IPS-20b (cell line): ENCODE data around the gene CEL.

Experiments used
- H3K27ac ChIP-seq: one replicate; pipeline ENCODE4 v1.5.1; 2013; ENCODE audit warnings: low read length
- H3K27me3 ChIP-seq: 2 replicates; pipeline ENCODE4 v1.6.1; 2013; ENCODE audit warnings: mild to moderate bottlenecking, low read length, inconsistent platforms; ENCODE audit not compliant: insufficient read depth
- H3K36me3 ChIP-seq: 2 replicates; pipeline ENCODE4 v1.6.1; 2013; ENCODE audit warnings: low read depth, mild to moderate bottlenecking, inconsistent platforms, low read length, moderate library complexity; ENCODE audit not compliant: insufficient read depth
- H3K4me1 ChIP-seq: 2 replicates; pipeline ENCODE4 v1.6.1; 2013; ENCODE audit warnings: mild to moderate bottlenecking, control low read depth, inconsistent platforms, low read length, moderate library complexity; ENCODE audit not compliant: insufficient read depth
- H3K4me3 ChIP-seq: 2 replicates; pipeline ENCODE4 v1.5.1; 2013; ENCODE audit warnings: mild to moderate bottlenecking, low read length, inconsistent platforms
- H3K9ac ChIP-seq: 2 replicates; pipeline ENCODE4 v1.6.1; 2013; ENCODE audit warnings: low read depth, mild to moderate bottlenecking, inconsistent platforms, low read length, moderate library complexity
- H3K9me3 ChIP-seq: 2 replicates; pipeline ENCODE4 v1.6.1; 2013; ENCODE audit warnings: mild to moderate bottlenecking, low read depth, low read length, inconsistent platforms; ENCODE audit not compliant: insufficient read depth

CEL gene

DNA sequence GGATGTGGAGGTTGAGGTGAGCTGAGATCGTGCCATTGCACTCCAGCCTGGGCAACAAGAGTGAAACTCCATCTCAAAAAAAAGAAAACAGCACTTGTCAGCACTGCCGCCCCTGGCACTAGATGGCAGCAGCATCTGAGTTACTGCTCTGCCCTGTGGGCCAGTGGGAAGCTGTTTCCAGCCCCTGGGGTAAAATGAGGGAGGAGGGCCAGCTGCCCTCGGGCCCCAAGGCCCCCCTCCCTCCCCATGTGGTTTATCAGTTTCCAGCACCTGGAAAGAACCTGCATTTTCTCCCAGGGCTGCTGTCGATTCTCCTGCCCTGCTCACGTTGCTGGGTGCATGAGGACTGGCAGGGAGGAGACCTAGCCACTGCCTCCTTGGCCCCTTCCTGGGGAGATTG lies 13.2 kb upstream of the CEL start:
- Histone ChIP-seq H3K27me3 (no peaks in the 10 kb centered on the region), H3K9ac (no peak overlapping the region), H3K36me3 (peaks cover 85% of the 10 kb centered on the region), H3K4me1 (no peaks in the 10 kb centered on the region), H3K9me3 (no peaks in the 10 kb centered on the region), H3K4me3 (no peak overlapping the region), H3K27ac (no peak overlapping the region)

GRCh38 chr9:133049043-133049442 lies 12.7 kb upstream of the CEL start:
- Histone ChIP-seq H3K27ac (no peak overlapping the region), H3K36me3 (peaks cover 85% of the 10 kb centered on the region), H3K9me3 (no peaks in the 10 kb centered on the region), H3K4me1 (no peaks in the 10 kb centered on the region), H3K4me3 (no peak overlapping the region), H3K27me3 (no peaks in the 10 kb centered on the region), H3K9ac (no peak overlapping the region)

- no peak overlapping the region for H3K27ac ChIP-seq
- no peaks in the 10 kb centered on the region for H3K9me3 ChIP-seq
- H3K4me3 ChIP-seq, result no peak overlapping the region
- no peaks in the 10 kb centered on the region for H3K4me1 ChIP-seq
- H3K36me3 ChIP-seq, result peaks cover 86% of the 10 kb centered on the region
- H3K9ac ChIP-seq, result no peak overlapping the region
- no peaks in the 10 kb centered on the region for H3K27me3 ChIP-seq
Observed at GRCh38 chr9:133050142-133050541, 11.6 kb upstream of the CEL start.

GRCh38 chr9:133050781-133051180 lies 11.0 kb upstream of the CEL start:
- H3K27ac ChIP-seq, result no peak overlapping the region
- H3K27me3 ChIP-seq, result no peaks in the 10 kb centered on the region
- no peaks in the 10 kb centered on the region for H3K4me1 ChIP-seq
- H3K9ac ChIP-seq, result no peak overlapping the region
- H3K4me3 ChIP-seq, result no peak overlapping the region
- no peaks in the 10 kb centered on the region for H3K9me3 ChIP-seq
- H3K36me3 ChIP-seq, result peaks cover 86% of the 10 kb centered on the region

GRCh38 chr9:133051281-133051900 lies 10.4 kb upstream of the CEL start:
- H3K9me3 ChIP-seq, result no peaks in the 10 kb centered on the region
- peaks cover 86% of the 10 kb centered on the region for H3K36me3 ChIP-seq
- H3K27ac ChIP-seq, result no peak overlapping the region
- H3K4me1 ChIP-seq, result no peaks in the 10 kb centered on the region
- H3K9ac ChIP-seq, result no peak overlapping the region
- no peak overlapping the region for H3K4me3 ChIP-seq
- H3K27me3 ChIP-seq, result no peaks in the 10 kb centered on the region

GRCh38 chr9:133051966-133052539 lies 9.7 kb upstream of the CEL start:
- Histone ChIP-seq H3K36me3 (peaks cover 86% of the 10 kb centered on the region), H3K4me3 (no peak overlapping the region)

DNA sequence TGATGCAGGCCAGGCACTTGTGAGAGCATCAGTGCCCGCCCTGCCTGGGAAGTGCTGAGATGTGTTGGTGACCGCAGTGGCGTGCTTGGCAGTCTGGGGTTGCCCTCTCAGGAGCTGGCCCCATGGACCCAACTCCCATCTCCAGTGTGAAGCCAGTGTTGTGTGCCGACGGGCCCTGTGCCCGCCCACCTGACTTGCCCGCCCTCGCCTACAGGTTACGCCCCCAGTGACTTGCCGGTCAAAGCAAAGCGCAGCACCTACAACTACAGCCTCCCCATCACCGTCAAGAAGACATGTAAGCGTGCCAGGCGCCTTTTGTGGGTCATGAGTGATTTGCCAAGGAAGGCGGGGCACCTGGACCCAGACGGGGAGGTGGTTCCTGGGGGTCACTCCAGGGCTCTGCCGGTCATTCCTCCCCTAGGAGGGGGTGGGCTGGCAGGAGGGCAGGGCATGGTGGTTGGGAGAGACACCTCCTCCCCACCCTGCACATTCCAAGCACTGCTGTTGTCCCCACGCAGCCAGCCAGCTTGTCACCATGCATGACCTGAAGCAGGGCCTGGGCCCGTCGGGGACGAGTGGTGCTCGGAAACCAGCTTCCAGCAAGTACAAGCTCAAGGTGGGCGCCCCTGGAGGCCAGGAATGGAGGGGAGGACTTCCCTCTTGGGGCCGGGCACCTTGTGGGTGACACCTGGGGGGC lies 7.4 kb upstream of the CEL start:
- H3K9ac ChIP-seq, result no peak overlapping the region
- H3K27me3 ChIP-seq, result no peaks in the 10 kb centered on the region
- no peak overlapping the region for H3K27ac ChIP-seq
- H3K9me3 ChIP-seq, result no peaks in the 10 kb centered on the region
- no peak overlapping the region for H3K4me3 ChIP-seq
- peaks cover 87% of the 10 kb centered on the region for H3K36me3 ChIP-seq
- peaks cover under 1% of the 10 kb centered on the region; the same call in 1 of the 2 replicates for H3K4me1 ChIP-seq

More at GRCh38 chr9:133051966-133052539, 9.7 kb upstream of the CEL start:
- Histone ChIP-seq H3K9ac (no peak overlapping the region), H3K9me3 (no peaks in the 10 kb centered on the region), H3K4me1 (no peaks in the 10 kb centered on the region), H3K27me3 (no peaks in the 10 kb centered on the region), H3K27ac (no peak overlapping the region)

GRCh38 chr9:133054966-133055365 lies 6.8 kb upstream of the CEL start:
- H3K36me3 ChIP-seq, result peaks cover 81% of the 10 kb centered on the region
- H3K9ac ChIP-seq, result no peak overlapping the region
- H3K9me3 ChIP-seq, result no peaks in the 10 kb centered on the region
- no peaks in the 10 kb centered on the region for H3K27me3 ChIP-seq
- H3K4me3 ChIP-seq, result no peak overlapping the region
- H3K27ac ChIP-seq, result no peak overlapping the region
- H3K4me1 ChIP-seq, result peaks cover 6% of the 10 kb centered on the region

DNA sequence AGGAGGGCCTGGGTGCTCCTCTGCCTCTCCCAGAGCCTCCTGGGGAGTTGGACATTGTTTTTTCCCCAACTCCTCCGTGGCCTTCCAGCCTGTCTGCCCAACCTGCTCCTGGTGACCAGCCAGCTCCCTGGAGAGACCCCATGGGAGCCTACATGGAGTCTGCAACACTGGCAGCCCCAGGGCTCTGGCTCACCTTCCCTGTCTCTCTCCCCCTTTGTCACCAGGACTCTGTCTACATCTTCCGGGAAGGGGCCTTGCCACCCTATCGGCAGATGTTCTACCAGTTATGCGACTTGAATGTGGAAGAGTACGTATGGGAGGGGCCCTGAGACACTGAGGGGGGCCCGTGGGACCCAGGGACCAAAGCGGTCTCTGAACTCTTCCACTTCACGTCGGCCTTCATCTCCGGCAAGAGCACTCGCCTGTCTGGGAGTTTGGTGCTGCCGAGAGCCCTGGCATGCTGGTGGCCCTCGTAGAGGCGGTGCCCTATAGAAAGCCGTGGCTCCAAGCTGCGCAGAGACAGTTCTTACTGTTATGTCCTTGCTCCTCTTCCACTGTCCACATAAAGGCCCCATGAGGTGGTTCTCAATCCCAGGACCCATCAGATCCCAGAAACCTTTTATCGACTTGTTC lies 5.9 kb upstream of the CEL start:
- no peak overlapping the region for H3K27ac ChIP-seq
- H3K4me3 ChIP-seq, result no peak overlapping the region
- peaks cover 11% of the 10 kb centered on the region for H3K4me1 ChIP-seq
- no peaks in the 10 kb centered on the region for H3K9me3 ChIP-seq
- H3K36me3 ChIP-seq, result peaks cover 72% of the 10 kb centered on the region
- H3K9ac ChIP-seq, result no peak overlapping the region
- H3K27me3 ChIP-seq, result no peaks in the 10 kb centered on the region

GRCh38 chr9:133056533-133056932 lies 5.2 kb upstream of the CEL start:
- H3K27me3 ChIP-seq, result no peaks in the 10 kb centered on the region
- H3K9ac ChIP-seq, result no peak overlapping the region
- no peak overlapping the region for H3K27ac ChIP-seq
- H3K4me1 ChIP-seq, result peaks cover 11% of the 10 kb centered on the region
- no peaks in the 10 kb centered on the region for H3K9me3 ChIP-seq
- H3K4me3 ChIP-seq, result no peak overlapping the region
- peaks cover 66% of the 10 kb centered on the region for H3K36me3 ChIP-seq

GRCh38 chr9:133057006-133057405 lies 4.8 kb upstream of the CEL start:
- H3K4me3 ChIP-seq, result no peak overlapping the region
- H3K9me3 ChIP-seq, result no peaks in the 10 kb centered on the region
- no peak overlapping the region for H3K9ac ChIP-seq
- H3K27ac ChIP-seq, result no peak overlapping the region
- no peaks in the 10 kb centered on the region for H3K27me3 ChIP-seq
- peaks cover 11% of the 10 kb centered on the region for H3K4me1 ChIP-seq
- H3K36me3 ChIP-seq, result peaks cover 61% of the 10 kb centered on the region

DNA sequence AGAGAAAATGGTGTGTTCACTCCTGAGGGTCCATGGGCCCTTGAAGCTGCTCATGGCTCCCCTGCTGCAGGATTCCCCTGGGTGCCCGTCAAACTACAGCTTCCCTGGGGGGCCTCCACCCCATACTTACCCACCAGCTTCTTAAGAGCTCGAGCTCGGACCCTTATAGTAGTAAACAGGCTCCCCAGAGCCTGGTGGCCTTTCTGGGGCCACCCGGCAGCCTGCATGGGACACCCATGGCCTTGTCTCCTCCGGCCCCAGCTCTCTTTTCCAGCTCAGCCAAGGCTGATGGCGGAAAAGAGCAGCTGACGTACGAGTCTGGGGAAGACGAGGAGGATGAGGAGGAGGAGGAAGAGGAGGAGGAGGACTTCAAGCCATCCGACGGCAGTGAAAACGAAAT lies 4.2 kb upstream of the CEL start:
- Histone ChIP-seq H3K9ac (no peak overlapping the region), H3K27ac (no peak overlapping the region), H3K27me3 (no peaks in the 10 kb centered on the region), H3K36me3 (peaks cover 56% of the 10 kb centered on the region), H3K4me3 (no peak overlapping the region), H3K4me1 (peaks cover 11% of the 10 kb centered on the region), H3K9me3 (no peaks in the 10 kb centered on the region)
